HG03280 (cell line): ENCODE data around the gene BTBD9.

ENCODE experiments used
- ATAC-seq: cut with Tn5 transposase; IDR thresholded peaks from one replicate; pipeline ENCODE4 v1.9.1; 2021; ENCODE audit warnings: mild to moderate bottlenecking, moderate library complexity; ENCODE audit not compliant: unreplicated experiment

Gene BTBD9

DNA sequence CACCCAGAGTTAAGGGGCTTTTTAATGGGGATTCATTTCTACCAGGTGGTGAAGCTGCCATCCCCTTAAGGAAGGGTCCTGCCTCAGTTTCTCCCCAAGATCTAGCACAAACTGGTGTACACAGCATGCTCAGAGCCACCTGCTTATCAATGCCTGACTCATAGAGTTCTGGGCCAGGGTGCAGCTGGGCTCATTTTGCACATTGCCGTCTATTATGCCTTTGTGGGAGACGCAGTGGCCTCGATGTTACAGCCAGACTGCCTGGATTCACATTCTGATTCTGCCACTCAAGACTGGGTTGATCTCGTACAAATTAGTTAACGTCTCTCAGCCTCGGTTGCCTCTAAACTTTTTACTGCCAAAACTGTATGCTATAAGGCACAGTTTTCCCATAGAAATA is 454.5 kb downstream of the BTBD9 start:
- no peak for ATAC-seq

DNA sequence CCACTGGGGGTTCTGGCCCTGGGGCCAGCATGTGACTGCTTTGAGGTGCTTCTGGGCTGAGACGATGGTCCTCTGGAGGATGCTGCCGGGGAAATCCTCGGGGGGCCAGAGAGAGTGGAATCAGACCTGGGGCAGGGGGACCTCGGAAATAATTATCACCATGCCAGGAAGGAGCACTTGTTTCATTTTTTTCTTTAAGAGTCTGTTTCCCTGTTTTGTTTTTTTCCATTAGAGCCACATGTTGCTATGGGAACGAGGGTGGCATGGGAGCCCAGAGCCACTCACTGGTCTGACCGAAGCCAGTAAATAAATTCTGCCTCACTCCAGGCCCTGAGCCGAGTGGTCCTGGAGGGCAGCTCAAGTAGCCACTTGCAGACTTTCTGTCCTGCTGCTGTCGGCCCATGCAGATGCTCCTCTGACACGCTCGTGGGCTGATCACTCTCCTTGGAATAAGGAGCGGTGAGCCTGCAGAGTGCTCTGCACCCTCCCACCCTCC is 455.1 kb downstream of the BTBD9 start:
- no peak for ATAC-seq

DNA sequence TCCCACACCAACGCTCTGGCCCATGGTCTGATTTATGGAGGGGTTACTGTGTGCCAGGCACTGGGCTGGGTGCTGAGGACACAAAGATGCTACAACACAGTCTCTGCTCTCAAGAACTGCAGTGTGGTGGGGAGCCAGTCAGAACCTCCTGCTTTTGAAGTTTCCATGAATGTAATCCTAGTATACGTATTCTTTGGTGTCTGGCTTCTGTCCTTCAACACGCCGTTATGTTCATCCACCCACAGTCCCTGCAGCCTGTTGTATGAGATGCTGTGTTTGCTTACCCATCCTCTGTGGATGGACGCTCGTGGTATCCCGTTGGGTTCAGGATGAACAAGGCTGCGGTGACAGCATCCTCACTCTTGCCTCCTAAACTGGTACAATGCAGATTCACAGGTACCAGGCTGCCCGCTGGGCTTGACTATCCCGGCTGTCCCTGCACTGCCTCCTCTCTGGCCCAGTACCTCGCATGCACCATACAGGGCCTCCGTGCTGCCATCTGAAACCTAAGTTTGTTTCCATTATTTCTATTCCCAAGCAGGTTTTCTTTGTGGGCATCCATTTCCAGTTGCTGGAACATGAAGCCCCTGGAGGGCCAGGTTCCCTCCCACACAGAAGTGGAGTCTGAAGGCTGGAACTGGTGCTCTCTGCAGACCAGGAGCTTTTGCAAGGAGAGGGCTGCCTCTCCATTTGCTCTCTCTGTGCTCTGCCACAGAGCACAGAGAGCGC is 455.7 kb downstream of the BTBD9 start:
- no peak for ATAC-seq

DNA sequence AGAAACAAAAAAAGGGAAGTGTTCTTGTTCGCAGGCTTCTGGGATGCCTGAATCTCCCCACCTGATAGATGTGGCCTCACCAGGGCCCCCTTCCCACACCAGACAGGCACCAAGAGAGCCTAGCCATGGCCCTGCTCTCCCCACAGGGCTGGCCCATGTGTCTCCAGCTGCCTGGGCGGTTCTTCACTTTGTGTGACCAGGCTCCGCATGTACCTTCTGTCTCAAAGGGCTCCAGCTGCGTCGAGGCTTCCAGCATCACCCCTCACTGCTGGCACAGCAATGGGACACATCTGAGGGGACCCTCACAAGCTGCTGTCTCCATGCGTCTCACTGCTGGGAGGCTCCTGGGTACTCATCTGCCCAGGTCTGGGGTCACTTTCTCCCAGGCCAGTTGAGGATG is 457.3 kb downstream of the BTBD9 start:
- ATAC-seq, result no peak

DNA sequence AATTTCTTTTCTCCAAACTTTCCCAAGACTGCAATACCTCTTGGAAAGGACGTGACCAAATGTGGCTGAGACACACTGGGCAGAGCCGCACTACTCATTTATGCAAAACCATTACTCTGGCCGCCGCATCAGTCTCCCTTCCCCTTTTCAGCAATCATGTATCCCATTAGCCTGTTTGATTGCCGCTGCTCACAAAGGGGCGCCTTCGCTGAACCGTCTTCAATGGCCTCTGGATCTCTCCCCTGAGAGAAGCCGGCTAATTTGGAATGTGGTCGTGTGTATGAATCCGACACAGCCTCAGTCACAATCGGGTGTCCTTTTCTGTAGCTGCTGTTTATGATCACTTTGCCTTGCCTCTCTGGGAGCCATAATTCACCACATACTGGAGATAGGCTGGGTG is 459.1 kb downstream of the BTBD9 start:
- ATAC-seq, result no peak

DNA sequence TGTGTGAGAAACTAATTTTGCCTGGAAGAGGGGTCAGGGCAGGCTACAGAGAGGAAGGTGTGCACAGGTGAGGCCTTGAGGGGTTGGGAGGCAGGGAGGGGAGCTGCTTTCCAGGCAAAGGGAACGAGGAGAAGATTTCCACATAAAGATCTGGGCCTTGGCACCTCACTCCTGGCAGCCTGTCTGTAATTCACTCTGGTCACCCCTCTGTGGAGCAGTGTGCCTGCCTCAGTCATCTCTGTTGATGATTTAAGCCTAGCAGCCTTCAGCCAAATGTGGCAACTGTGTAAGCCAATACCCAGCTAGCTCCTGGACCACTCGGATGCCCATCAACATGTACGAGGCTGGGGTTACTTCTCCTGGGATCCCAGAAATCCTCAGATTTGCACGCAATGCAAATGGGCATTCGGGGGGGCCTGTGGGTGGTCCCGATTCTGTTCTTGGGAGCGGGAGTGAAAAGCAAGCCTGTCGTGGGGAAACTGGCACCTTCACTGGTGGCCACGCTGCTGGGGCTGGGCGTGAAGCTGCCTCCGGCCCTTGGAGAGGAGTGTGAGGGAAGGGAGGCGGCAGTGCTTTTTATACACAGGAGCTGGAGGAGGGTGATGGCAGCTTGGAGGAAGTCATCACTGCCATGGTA is 459.8 kb downstream of the BTBD9 start:
- no peak for ATAC-seq

DNA sequence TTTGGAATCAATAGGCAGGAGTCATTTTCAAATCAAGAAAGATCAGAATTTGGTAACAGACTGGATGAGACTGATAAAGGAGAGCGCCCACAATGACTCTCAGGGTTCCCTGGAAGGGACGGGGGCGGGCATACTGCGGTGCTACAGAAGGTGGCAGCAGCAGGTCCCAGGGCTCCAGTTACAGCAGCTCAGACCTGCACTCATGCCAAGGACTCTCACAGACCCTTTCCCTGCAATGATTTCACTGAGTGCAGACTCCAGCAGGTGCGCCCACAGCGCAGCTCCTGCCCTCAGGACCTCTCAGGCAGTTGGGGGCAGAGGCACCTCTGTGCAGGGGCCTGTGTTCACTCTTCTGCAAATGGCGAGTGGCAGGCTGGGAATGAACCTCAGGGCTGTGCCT is 460.4 kb downstream of the BTBD9 start:
- ATAC-seq, result no peak

DNA sequence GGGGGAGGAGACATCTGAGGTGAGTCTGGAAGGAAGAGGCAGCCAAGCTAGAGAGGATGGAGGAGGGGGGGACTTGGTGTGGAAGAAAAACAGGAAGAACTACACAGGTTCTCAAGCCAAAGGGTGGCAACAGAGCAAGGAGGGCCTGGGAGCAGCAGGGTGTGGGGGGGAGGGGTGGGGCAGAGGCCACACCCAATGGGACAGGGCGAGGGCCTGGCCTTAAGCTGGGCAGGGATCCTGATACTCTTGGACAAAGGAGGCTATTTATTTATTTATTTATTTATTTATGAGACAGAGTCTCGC is 461.2 kb downstream of the BTBD9 start:
- no peak for ATAC-seq

DNA sequence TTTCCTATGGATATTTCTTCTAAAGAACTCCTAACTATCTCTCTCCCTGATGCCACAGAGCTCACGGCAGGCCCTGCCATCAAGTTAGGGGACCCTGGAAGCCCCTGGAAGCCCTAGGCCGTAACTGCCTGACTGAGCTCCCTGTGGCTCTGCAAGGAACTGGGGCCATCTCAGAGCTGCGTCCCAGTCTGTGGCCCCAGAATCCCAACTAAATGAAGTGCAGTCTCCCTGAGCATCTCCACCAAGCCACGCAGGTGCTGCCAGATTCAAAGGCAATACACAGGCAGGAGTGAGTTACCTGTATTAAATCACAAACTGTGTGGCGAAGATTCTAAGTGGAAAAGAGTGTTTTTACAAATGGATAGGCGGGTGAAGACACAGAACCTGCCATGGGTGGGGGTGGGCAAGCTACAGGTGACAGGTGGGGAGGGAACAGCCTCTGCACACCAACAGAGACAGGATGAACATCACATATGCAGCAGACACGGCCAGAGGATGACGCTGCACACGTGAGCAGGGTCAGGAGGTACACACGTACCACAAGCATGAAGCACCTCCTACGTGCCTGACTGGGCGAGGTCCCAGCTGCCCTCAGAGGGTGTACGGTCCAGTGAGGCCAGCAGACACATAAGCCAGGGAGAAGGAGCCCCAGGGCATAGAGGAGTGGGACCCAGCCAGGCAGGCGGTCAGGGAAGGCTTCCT is 461.7 kb downstream of the BTBD9 start:
- no peak for ATAC-seq

DNA sequence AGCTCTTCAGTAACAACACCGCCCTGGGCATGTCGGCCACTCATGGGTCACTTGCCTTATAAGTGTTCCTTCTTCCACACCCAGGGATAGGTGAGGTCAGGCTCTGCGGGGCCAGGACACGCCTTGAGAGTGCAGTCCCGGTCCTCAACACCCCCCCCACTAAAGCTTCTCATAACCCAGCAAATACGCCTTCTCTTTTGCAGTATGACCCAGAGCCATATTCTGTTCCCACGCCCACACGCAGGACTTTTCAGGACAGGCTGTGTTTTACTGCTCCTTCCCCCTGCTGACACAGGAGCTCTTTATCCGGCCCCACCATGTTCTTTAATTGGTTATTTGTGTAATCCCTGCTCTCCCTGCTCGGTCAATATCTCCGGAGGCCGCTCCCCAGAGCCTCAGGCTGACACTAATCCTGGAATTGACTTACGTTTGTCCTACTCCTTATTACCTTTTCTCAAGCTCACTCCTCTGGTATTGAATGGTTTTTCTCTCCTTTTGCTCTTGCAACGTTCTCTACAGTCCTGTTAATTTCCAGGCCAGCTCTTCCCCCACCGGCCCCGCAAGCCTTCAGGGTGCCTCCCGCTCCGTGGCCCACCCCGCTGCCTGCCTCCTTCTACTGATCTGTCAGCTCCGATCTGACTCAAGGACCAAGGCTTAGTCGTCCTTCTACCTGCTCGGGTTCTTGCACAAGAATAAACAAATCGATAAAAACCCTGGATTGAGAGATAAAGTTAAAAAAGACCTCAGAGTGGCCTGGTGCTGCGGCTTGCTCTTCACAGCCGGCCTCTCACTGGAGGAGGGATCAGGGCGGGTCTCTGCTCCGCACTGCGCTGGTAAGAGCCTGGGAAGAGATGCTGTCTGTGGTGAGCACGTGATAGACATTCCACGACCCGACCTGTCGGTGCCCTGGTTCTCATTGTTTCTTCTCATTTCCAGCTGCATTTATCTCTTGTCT is 462.7 kb downstream of the BTBD9 start:
- no peak for ATAC-seq

DNA sequence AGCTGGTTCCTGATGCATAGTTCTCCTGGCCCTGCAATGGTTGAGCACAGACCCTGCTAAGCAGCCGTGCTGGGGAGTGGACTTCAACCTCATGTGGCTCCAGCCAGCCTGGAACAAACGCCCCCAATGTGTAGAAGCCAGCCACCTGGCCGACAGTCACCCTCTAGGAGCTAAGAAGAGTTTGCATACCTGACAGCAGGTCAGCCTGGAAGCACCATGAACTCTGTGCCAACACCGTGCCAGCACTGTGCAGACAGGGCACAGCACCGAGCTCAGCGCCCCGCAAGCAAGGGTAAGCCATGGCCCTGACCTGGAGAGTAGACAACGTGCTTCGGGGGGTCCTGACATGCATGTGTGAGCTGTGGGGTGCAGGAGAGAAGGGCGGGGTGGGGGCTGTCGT is 463.9 kb downstream of the BTBD9 start:
- ATAC-seq, result no peak

DNA sequence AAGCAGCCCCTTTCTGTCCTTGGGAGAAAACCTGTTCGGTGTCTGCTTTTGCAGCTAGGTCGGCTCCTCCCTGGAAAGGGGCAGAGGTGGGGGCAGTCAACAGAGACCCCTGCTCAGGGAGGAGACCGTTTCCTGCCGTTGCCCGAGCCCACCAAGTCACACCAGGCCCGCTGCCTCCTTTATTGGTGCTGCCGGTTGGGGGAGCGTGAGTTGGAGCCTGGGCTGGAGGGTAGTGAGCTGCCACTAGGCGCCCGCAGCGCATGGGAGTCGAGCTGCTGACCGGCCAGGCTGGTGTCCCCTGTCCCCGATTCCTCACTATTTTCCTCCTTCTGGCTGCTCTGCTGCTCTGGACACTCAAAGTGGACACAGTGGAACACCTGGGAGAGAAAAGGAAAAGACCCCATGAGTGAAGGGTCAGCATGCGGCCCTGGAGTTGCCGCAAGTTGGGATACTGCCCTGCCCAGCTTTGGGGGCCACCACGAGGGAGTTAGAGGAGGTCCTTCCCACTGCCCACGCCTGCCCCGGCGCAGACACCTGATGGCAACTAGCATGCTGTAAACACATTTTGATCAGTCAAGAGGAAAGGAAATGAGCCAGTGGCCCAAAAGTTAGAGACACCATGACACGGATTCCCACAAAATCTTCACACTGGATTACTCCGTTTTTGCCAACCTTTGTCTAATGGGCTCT is 464.8 kb downstream of the BTBD9 start:
- no peak for ATAC-seq

DNA sequence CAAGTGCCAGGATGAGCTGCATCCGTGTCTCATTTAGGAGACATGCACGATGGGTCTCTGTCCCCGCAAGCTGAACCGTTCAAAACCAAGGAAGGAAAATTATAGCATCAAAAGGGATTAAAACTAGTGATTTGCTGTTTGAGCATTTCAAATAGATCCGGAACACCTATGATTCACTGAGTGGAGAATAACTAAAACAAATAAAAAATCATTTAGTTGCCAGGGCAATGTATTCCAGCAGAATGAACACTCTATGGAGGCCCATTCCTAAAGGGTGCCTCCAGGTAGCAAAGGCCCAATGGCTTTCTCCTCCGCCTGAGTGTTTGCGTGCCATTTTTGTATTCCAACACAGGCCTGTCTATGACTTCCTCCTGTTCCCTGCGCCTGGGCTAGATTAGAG is 465.4 kb downstream of the BTBD9 start:
- no peak for ATAC-seq

DNA sequence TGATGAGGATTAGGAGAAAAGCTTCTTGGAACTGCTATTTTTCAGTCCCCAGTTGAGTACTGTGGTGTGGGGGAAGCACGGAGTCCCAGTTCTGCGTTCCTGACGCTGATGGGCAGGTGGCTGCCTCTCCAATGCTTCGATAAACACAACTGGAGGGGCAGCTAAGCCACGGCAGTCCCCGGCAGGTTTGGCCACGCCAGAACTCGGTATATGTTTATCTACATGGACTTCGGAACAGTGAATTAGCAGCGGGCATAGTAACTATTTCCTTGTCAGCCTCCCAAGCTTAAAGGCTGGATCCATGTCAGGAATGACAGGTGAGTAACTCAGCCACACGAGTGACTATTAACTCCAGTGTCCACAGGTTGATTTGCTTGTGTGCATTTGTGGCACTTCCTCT is 465.8 kb downstream of the BTBD9 start:
- ATAC-seq, result no peak

DNA sequence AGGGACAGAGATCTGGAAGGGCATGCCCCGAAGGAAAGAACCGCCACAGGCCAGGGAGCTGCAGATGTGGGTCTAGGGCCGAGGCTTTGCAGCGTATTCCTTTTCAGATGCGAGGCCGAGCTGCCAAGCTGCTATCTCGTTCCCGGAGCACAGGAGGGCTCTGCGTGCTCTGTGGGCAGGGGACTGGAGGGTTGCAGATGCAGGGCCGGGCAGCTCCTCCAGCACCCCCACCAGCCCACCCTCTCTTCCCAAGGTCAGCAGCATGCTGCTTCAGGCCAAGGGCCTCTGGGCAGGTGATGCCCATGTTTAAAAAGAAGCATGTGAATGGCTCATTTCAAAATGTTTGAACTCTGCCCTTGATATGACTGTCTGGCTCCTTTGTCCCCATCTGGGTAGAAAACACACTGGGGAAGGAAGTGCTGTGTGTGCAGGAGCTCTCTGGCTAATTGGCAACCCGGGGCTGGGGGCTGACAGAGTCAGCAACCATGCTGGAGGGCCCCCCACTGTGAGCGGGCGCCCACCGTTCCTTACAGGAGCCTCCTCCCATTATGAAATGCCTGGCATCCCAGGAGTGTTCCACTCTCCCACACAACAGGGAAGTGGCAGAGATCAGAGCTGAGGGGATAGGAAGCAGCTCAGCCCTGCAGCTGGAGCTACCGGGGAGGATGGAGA is 466.9 kb downstream of the BTBD9 start:
- ATAC-seq, result no peak

DNA sequence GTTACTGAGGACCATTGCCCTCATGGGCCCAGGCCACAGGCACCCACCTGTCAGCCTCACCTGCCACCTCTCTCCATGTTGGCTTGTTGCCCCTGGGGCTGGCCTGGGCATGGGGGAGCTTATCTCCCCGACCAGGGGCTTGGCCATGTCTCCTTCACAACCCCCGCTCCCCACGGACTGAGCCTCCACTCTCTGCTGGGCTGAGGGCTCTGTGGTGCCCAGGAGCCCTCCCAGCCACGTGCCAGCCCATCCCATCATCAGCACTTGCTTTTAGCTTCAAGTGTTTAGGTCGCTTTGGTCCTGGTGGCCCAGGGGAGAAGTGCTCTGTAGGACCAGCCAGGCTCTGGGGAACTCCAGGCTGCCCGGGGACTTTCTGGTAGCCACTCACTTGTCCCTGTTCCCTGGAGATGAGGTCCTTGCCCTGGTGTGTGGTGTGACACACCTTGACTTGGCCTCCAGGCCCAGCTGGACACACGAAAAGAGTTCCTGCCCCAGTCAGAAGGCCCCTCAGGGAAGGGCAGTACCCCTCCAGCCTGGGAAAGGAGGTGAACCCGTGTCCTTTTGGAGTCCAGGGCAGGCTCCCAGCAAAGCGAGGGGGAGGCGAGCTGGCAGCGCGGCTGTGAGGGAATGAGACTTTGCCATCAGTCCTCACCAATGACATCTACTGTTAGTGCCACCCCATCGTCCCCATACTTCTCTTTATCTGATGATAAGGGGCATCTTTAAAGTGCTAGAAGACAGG is 467.6 kb downstream of the BTBD9 start:
- no peak for ATAC-seq

DNA sequence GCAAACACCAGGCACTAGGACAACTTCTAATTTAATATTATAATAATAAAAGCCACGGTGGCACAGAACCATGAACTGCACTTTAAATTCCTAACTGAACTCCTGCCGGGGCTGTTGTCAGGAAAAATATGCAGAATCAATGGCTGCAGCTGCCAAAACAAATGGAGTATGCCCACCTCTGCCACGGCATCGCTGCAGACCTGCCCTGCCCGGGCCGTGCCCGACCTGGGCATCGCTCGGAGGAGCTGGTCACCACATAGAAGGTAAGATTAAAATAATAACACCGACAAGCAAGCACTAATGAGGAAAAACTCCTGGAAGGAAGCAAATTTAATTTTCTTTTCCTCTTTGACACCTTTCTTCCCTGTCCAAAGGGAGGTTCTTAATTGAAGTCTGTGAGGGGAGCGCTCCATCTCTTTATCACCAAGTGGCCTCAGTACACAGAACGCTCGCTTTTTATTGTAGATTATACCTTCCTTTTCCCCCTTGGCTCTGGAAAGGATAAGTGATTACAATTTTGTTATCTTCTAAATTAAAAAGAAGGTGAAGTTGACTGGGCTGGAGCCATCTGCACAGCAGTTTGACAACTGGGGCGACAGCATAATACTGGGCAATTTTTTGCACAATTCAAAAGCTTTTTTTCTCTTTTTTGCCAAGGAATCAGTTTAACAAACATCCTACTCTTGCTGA is 468.9 kb downstream of the BTBD9 start:
- no peak for ATAC-seq

DNA sequence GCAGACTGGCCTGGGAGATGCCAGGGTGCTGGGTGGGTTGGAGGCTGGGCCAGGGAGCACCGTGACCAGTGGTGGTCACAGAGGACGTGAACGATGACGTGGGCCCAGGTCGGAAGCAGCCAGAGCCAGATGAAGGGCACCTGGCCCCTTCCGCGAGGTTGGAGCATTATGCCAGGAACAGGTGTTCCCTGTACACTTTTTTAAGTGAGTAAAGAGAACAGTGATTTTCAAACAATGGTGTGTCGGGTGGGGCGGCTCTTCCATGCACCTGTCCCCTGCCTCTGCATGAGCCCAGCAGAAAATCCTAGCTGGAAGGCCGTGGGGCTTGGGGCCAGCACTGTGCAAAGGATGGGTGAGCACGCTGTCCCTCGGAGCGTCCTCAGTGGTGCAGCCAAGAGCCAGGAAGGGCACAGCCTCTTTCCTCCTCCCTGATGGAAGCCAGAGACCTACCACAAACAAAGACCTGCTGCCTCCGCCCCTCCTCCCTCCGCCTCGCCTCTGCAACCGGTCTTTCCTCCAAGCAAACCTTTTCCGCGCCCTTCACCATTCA is 469.7 kb downstream of the BTBD9 start:
- no peak for ATAC-seq
